Stomach (tissue), 9 donors: ENCODE measurements around the gene FGR. TPM values are rescaled to one million over a fixed set of nuclear protein-coding genes. Genes with fewer than 3 reads are reported as not detected.

Source experiments
- DNase-seq, 2 donors: peaks; one replicate each; pipeline versions ENCODE4 v3.0.0 to v3.0.0-alpha.2; 2013 to 2019
- H3K27ac ChIP-seq, 5 donors: fragments of 200-600 bp in 4 of 5; sonication (generic) in 4 of 5; one replicate each; pipeline ENCODE4 v1.5.1; 2013 to 2019; ENCODE audit warnings: mild to moderate bottlenecking in 1 of 5, moderate library complexity in 1 of 5
- H3K27me3 ChIP-seq, 3 donors: fragments of 200-600 bp; sonication (generic); one replicate each; pipeline ENCODE4 v1.5.1; 2017 to 2019; ENCODE audit warnings: mixed run types in 1 of 3
- H3K36me3 ChIP-seq, 4 donors: fragments of 200-600 bp; sonication (generic); 1 replicate in 3 of 4; 2 replicates in 1 of 4; pipeline ENCODE4 v1.5.1; 2016 to 2019
- H3K4me1 ChIP-seq, 4 donors: fragments of 200-600 bp; sonication (generic); one replicate each; pipeline ENCODE4 v1.5.1; 2016 to 2019
- H3K4me3 ChIP-seq, 4 donors: fragments of 200-600 bp; sonication (generic) in 3 of 4; one replicate each; pipeline ENCODE4 v1.5.1; 2016 to 2019; ENCODE audit warnings: mild to moderate bottlenecking in 1 of 4
- H3K9me3 ChIP-seq, 4 donors: fragments of 200-600 bp; sonication (generic); one replicate each; pipeline ENCODE4 v1.5.1; 2016 to 2019
- EP300 ChIP-seq: sonication (generic); formaldehyde crosslinking; IDR thresholded peaks from one replicate; pipeline ENCODE4 v1.6.1; 2017; ENCODE audit warnings: antibody characterized with exemption
- POLR2A ChIP-seq, 4 donors: fragments of 450-650 bp; IDR thresholded peaks; one replicate each; pipeline ENCODE4 v1.6.1; 2016; ENCODE audit warnings: antibody characterized with exemption in 4 of 4, control low read depth in 2 of 4, mild to moderate bottlenecking in 1 of 4, moderate library complexity in 1 of 4
- POLR2AphosphoS5 ChIP-seq, 3 donors: sonication (generic); formaldehyde crosslinking; IDR thresholded peaks; one replicate each; pipeline ENCODE4 v1.6.1; 2016; ENCODE audit warnings: antibody characterized with exemption in 3 of 3
- WGBS, 5 donors: extraction: QIAGEN DNeasy Blood & Tissue Kit in 3 of 5; methylation state at CpG; one replicate each; pipeline versions ENCODE4 v1.1.5 to v1.1.7; 2013 to 2018; 5-methylcytosine and 5-hydroxymethylcytosine counted together
- intact Hi-C: fragments of 100-400 bp; cut with DNase I; formaldehyde crosslinking; loops from one replicate; pipeline ENCODE4 v1.15.1; 2023; ENCODE audit warnings: low total_unique reads
- polyA plus RNA-seq, 3 donors: library from polyadenylated mRNA; stranded (reverse); fragments of 200-250 nt; gene quantifications; one replicate each; pipeline ENCODE4 v1.2.3, GENCODE V29; 2013
- total RNA-seq, 5 donors: library from RNA; depleted of rRNA; stranded (reverse); fragments of >200 nt; gene quantifications; one replicate each; pipeline versions ENCODE4 v1.1.0 to v1.2.3, GENCODE V29; 2014 to 2016
- TF ChIP-seq, protein P1 (sequence below), 7 experiments: fragments of 450-650 bp in 4 of 7; fragments of 200-600 bp in 3 of 7; sonication (generic) in 3 of 7; IDR thresholded peaks; one replicate each; pipeline ENCODE4 v1.5.1; 2016 to 2019; ENCODE audit warnings: antibody characterized with exemption in 7 of 7, control low read depth in 2 of 7, mild to moderate bottlenecking in 1 of 7
- donor health status: healthy with polysubstance abuse.
- donor health status: Bipolar disorder and iron deficiency.
- donor health status: healthy.

The FGR gene
- total and polyA plus RNA-seq, 8 donors = 3.1 to 9.9 (median 6.8) TPM; not detected in 2

DNA sequence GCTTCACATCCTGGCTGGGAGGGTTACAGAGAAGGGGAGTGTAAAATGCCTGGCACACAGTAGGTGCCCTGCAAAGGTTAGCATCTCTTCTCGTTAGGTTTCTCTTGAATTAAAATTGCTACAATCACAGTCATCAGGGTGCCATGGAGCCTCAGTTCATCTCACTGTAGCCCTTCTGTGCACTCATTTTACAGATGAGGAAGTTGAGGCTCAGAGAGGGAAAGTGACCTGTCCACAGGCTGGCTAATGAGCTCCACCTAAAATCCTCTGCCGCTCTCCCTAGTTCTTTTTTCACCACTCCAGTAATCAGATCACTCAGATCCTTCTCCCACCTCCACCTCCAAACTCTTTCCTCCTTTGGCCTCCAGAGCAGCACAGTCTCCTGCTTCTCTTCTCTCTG is 17.6 kb downstream of the FGR start:
- H3K36me3 ChIP-seq = peaks cover 0 to 11% (median 4%) of the 10 kb centered on the region in 4 donors
- H3K27ac ChIP-seq = no peak overlapping the region
- TF ChIP-seq, protein P1, sequence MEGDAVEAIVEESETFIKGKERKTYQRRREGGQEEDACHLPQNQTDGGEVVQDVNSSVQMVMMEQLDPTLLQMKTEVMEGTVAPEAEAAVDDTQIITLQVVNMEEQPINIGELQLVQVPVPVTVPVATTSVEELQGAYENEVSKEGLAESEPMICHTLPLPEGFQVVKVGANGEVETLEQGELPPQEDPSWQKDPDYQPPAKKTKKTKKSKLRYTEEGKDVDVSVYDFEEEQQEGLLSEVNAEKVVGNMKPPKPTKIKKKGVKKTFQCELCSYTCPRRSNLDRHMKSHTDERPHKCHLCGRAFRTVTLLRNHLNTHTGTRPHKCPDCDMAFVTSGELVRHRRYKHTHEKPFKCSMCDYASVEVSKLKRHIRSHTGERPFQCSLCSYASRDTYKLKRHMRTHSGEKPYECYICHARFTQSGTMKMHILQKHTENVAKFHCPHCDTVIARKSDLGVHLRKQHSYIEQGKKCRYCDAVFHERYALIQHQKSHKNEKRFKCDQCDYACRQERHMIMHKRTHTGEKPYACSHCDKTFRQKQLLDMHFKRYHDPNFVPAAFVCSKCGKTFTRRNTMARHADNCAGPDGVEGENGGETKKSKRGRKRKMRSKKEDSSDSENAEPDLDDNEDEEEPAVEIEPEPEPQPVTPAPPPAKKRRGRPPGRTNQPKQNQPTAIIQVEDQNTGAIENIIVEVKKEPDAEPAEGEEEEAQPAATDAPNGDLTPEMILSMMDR (IDR thresholded peaks at IDR 0.05) = no peak
- TF ChIP-seq POLR2A (IDR thresholded peaks at IDR 0.05) (no peak), EP300 (no peak), POLR2AphosphoS5 (IDR thresholded peaks at IDR 0.05) (no peak)
- no peak overlapping the region for H3K4me3 ChIP-seq
- intact Hi-C loops = loop anchor here (5.0 kb wide), 1 partner anchor 45 kb away; no protein-coding TSS in a partner anchor
- no peaks in the 10 kb centered on the region for H3K27me3 ChIP-seq
- DNase-seq = no peak
- H3K9me3 ChIP-seq = no peaks in the 10 kb centered on the region
- 82 to 97% (median 91%) methylated on average over 2 of the region's 2 CpGs for WGBS, 5 donors
- H3K4me1 ChIP-seq = peaks cover 0 to 37% (median 8%) of the 10 kb centered on the region in 4 donors

DNA sequence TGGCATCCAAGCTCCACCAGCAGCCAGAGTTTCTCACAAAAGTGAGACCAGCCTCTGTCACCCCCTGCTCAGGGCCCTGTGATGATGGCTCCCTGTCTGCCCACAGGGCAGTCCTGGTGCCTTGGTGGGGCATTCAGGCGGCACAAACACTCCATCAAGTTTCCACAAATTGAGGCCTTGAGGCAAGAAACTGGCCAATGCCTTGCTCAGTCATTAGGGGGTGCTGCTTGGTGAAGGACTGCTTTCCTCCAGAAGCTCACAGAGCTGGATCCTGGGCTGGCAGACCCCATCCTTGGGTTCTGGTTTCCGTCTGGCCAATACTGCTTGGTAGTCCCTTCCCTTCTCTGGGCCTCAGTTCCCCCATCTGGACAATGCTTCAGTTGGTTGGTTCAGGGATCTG is 18.5 kb downstream of the FGR start:
- WGBS, 5 donors = 92 to 100% (median 93%) methylated on average over 2 of the region's 2 CpGs

DNA sequence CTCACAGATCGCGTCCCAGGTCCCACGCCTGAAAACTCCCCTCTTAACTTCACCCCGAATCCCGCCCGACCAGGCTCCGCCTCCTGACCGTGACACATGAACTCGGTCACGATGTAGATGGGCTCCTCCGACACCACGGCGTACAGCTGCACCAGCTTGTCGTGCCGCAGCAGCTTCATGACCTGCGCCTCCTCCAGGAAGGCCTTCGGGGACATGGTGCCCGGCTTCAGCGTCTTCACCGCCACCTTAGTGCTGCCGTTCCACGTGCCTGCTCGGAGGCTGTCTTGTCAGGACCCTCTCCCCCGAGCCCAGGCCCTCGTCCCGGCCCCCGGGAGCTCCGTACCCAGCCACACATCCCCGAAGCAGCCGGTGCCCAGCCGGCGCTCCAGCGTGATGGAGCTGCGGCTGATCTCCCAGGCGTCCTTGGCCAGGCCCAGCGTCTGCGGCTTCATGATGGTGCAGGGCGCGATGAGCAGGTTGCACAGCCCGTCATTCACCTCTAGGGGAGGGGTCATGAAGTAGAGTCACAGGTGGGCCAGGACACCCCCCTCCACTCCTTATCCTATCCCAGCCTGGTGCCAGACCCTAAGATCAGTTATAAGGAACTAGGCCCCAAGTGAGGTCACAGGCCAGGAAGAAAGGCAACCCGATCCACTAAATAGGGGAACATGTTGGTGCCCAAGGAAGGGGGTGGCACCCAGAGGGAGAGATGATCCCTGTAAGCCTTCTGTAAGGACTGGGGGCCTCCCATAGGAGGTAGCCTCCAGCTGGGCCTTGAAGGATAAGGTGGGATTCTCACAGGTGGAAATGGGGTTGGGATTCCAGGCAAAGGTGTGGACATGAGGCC is 19.4 kb downstream of the FGR start:
- TF ChIP-seq EP300 (no peak), POLR2AphosphoS5 (IDR thresholded peaks at IDR 0.05) (no peak), POLR2A (IDR thresholded peaks at IDR 0.05) (no peak)
- TF ChIP-seq, protein P1 (IDR thresholded peaks at IDR 0.05) = no peak
- no peak overlapping the region for H3K4me3 ChIP-seq
- peak in 1 of 2 donors; percentile 37 for DNase-seq
- no peaks in the 10 kb centered on the region for H3K9me3 ChIP-seq
- H3K27me3 ChIP-seq = no peaks in the 10 kb centered on the region
- H3K4me1 ChIP-seq = peaks cover 0 to 29% (median 4%) of the 10 kb centered on the region in 4 donors
- intact Hi-C loops = loop anchor here (5.0 kb wide), 1 partner anchor 47 kb away; no protein-coding TSS in a partner anchor
- H3K27ac ChIP-seq = no peak overlapping the region
- H3K36me3 ChIP-seq = peaks cover 0 to 18% (median 4%) of the 10 kb centered on the region in 4 donors
- WGBS, 5 donors = 72 to 79% (median 77%) methylated on average over 38 to 41 of the region's 41 CpGs

More for the DNA sequence above, 18.5 kb downstream of the FGR start:
- peak in 1 of 2 donors; percentile 16 for DNase-seq
- Histone ChIP-seq H3K9me3 (no peaks in the 10 kb centered on the region), H3K27ac (no peak overlapping the region), H3K4me3 (no peak overlapping the region), H3K27me3 (no peaks in the 10 kb centered on the region), H3K36me3 (peaks cover 0 to 18% (median 4%) of the 10 kb centered on the region in 4 donors), H3K4me1 (peaks cover 0 to 32% (median 5%) of the 10 kb centered on the region in 4 donors)
- TF ChIP-seq POLR2AphosphoS5 (IDR thresholded peaks at IDR 0.05) (no peak), EP300 (no peak), POLR2A (IDR thresholded peaks at IDR 0.05) (no peak)
- intact Hi-C loops = loop anchor here (5.0 kb wide), 1 partner anchor 46 kb away; no protein-coding TSS in a partner anchor

DNA sequence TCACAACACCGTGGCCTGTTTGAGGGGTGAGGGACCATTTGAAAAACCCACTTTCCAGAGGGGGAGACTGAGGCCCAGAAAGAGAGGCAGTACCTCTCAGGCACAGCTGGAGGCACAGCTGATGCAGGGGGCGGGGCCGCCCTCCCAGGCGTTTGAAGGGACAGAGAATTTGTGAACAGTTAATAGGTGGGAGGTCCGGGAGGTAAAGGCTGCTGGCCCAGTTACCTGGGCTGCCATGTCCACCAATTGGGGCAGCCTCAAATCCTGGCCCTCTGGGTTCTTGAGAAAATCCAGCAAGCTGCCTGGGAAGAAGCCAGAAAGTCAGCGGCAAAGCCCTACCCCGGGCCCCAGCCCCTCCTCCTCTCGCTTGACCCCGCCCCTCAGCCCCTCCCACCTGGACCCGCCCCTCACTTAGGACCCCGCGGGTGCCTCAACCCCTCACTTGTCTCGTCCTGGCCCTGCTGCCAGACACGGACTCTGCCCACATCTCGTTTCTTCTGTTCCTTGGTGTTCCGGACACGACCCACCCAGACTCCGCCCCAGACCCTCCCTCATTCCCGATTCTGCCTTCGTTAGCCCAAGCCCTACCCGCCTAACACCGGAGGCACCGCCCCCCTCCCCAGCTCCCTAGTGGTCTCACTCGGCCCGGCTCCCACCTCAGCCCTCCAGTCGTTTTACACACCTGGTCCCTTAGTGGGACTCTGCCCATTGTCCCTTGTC is 20.2 kb downstream of the FGR start:
- Histone ChIP-seq H3K4me3 (no peak overlapping the region), H3K9me3 (no peaks in the 10 kb centered on the region), H3K27ac (no peak overlapping the region), H3K36me3 (peaks cover 0 to 18% (median 4%) of the 10 kb centered on the region in 4 donors), H3K4me1 (peaks cover 0 to 29% (median 4%) of the 10 kb centered on the region in 4 donors), H3K27me3 (no peaks in the 10 kb centered on the region)
- no peak for DNase-seq
- TF ChIP-seq POLR2AphosphoS5 (IDR thresholded peaks at IDR 0.05) (no peak), EP300 (no peak), POLR2A (IDR thresholded peaks at IDR 0.05) (no peak)
- TF ChIP-seq, protein P1 (IDR thresholded peaks at IDR 0.05) = no peak
- intact Hi-C loops = loop anchor here (5.0 kb wide), 1 partner anchor 48 kb away; no protein-coding TSS in a partner anchor
- WGBS, 5 donors = 25 to 38% (median 27%) methylated on average over 25 to 26 of the region's 26 CpGs
